ENCODE data around the gene NMBR. TPM values are rescaled to one million over a fixed set of nuclear protein-coding genes. Genes with fewer than 3 reads are reported as not detected.
A peak's percentile ranks its signal among the peaks of the same experiment; 100 is the strongest.

Gene NMBR
- total RNA-seq, 1 experiment from 2014 or later, result not detected

DNA sequence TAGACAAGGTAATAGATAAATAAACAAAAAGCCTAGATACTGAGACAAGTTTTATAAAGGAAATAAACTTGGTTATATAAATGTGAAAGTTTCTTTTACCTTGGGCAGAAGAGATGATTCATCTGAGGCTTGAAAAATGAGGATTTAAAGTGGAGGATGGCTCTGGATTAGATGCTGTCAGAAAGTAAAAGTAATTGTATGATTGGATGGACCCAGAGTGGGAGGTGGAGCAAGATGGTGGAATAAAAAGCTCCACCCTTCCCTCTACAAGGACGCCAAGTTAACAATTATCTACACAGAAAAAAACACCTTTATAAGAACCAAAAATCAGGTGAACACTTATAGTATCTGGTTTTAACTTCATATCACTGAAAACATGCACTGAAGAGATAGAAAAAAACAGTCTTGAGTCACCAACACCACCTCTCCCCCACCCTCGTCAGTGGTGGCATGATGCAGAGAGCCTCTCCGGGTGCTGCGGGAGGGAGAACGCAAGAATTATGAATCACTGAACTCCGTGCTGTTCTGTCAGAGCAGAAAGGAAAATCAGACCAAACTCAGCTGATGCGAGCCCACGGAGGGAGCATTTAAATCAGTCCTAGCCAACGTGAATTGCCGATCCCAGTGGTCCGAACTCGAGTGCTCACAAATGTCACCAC lies 98.9 kb downstream of the NMBR start:
- ATAC-seq (no peak), DNase-seq (no peak)
- H4K20me1 ChIP-seq (ENCODE audit: low read length), result no peaks in the 10 kb centered on the region
- no peaks in the 10 kb centered on the region for H3K9me3 ChIP-seq (ENCODE audit: low read length)
- ChIA-PET CTCF (no interaction called here), POLR2A (ENCODE audit: unreplicated experiment) (no interaction called here)
- no peak overlapping the region for H2AFZ ChIP-seq (ENCODE audit: low read length)
- intact Hi-C loops (cut with micrococcal nuclease), result loop anchor here (5.0 kb wide), 3 partner anchors 36 to 371 kb away; no protein-coding TSS in a partner anchor
- no peaks in the 10 kb centered on the region for H3K9me2 ChIP-seq (replicated peaks; ENCODE audit: low read length)
- H3K4me1 ChIP-seq (ENCODE audit: insufficient read depth, low read length), result no peaks in the 10 kb centered on the region
- no TSS peak for BruUV-seq (replicated peaks)
- no peak overlapping the region for H3K9ac ChIP-seq (ENCODE audit: low read length)
- H3K79me2 ChIP-seq (ENCODE audit: low read length), result no peaks in the 10 kb centered on the region
- H3F3A ChIP-seq (ENCODE audit: low read length, unreplicated experiment), result no peaks in the 10 kb centered on the region
- no peak overlapping the region for H3K4me3 ChIP-seq (ENCODE audit: low read length)
- TF ChIP-seq EZH2phosphoT487 (IDR thresholded peaks at IDR 0.05; ENCODE audit: borderline replicate concordance, low read length) (no peak), EZH2 (IDR thresholded peaks at IDR 0.05; ENCODE audit: low read length, unreplicated experiment) (no peak)
- TF ChIP-seq, protein P1, sequence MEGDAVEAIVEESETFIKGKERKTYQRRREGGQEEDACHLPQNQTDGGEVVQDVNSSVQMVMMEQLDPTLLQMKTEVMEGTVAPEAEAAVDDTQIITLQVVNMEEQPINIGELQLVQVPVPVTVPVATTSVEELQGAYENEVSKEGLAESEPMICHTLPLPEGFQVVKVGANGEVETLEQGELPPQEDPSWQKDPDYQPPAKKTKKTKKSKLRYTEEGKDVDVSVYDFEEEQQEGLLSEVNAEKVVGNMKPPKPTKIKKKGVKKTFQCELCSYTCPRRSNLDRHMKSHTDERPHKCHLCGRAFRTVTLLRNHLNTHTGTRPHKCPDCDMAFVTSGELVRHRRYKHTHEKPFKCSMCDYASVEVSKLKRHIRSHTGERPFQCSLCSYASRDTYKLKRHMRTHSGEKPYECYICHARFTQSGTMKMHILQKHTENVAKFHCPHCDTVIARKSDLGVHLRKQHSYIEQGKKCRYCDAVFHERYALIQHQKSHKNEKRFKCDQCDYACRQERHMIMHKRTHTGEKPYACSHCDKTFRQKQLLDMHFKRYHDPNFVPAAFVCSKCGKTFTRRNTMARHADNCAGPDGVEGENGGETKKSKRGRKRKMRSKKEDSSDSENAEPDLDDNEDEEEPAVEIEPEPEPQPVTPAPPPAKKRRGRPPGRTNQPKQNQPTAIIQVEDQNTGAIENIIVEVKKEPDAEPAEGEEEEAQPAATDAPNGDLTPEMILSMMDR (conservative IDR thresholded peaks at IDR 0.05; ENCODE audit: low read depth, low read length), result no peak
- H3K4me2 ChIP-seq (ENCODE audit: low read length), result no peak overlapping the region
- no peak overlapping the region for H3K27ac ChIP-seq (ENCODE audit: low read length)
- no peaks in the 10 kb centered on the region for H3K36me3 ChIP-seq (ENCODE audit: low read depth, low read length)
- no peaks in the 10 kb centered on the region for H3K27me3 ChIP-seq (ENCODE audit: low read length)

DNA sequence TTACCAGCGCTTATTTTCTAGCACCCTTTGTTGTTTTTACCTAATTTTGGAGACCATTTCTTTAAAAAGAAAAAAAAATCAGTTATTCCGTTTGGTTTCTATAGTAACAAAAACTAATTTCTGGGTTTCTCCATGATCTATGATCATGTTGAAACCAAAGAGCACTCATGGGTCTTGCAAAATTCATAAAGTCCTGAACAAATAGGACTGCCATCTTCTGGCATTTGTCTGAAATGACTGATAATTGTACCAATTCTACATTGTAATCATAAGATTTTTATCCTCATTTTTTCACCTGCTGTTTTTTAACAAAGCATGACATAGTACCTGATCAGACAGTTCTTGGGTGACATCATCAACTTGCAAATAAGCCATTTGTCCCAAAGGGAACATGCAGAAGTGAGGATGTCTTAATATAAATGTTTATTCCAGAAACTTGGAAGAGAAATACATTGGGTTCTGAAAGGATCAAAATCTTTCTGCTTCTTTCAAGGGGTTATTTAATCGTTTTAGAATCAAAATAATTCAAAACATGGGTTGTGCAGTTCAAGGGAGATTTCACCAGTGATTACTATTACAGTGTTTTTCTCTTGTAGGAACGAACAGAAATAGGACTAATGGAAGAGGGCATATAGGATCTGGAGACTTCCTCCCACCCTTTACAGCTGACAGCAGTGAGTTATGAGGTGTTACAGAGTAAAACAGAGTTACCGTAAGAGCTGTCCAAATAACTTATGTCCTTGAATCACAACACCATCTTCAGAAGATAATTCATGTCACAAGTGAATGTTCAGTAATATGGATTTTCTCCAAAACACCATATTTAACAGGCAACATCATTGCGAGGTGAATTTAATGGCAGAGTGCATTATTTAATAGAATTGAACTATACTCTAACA lies 101.3 kb downstream of the NMBR start:
- Histone ChIP-seq H3K36me3 (ENCODE audit: low read depth, low read length) (no peaks in the 10 kb centered on the region), H3F3A (ENCODE audit: low read length, unreplicated experiment) (no peaks in the 10 kb centered on the region), H3K9ac (ENCODE audit: low read length) (no peak overlapping the region), H3K4me3 (ENCODE audit: low read length) (no peak overlapping the region), H2AFZ (ENCODE audit: low read length) (no peak overlapping the region), H3K9me2 (replicated peaks; ENCODE audit: low read length) (no peaks in the 10 kb centered on the region), H3K9me3 (ENCODE audit: low read length) (no peaks in the 10 kb centered on the region), H3K79me2 (ENCODE audit: low read length) (no peaks in the 10 kb centered on the region), H3K27ac (ENCODE audit: low read length) (no peak overlapping the region), H3K4me1 (ENCODE audit: insufficient read depth, low read length) (no peaks in the 10 kb centered on the region), H3K4me2 (ENCODE audit: low read length) (no peak overlapping the region), H3K27me3 (ENCODE audit: low read length) (no peaks in the 10 kb centered on the region), H4K20me1 (ENCODE audit: low read length) (no peaks in the 10 kb centered on the region)
- no peak for TF ChIP-seq EZH2phosphoT487 (IDR thresholded peaks at IDR 0.05; ENCODE audit: borderline replicate concordance, low read length)
- TF ChIP-seq, protein P1 (conservative IDR thresholded peaks at IDR 0.05; ENCODE audit: low read depth, low read length), result peak; percentile 61; the same call in 1 of the 2 replicates
- TF ChIP-seq EZH2 (IDR thresholded peaks at IDR 0.05; ENCODE audit: low read length, unreplicated experiment), result no peak
- ATAC-seq, result no peak
- peak; percentile 50 for DNase-seq
- intact Hi-C loops (cut with micrococcal nuclease), result loop anchor here (1.0 to 5.0 kb wide), 4 partner anchors 33 to 368 kb away; no protein-coding TSS in a partner anchor
- POLR2A ChIA-PET (ENCODE audit: unreplicated experiment), result no interaction called here
- no TSS peak for BruUV-seq (replicated peaks)
- CTCF ChIA-PET, result no interaction called here
